Amniotic epithelial cell (primary cell): ENCODE results near the gene FOCAD.
A peak's percentile ranks its signal among the peaks of the same experiment; 100 is the strongest.
"Not testable (repeated sequence)": the region's sequence is repeated elsewhere in the genome, so short reads cannot be mapped to it uniquely, and the experiment has no call there.

Experiments used
- DNase-seq: peaks from one replicate; pipeline ENCODE4 v3.0.0-alpha.2; 2010; ENCODE audit warnings: low read depth

FOCAD gene

GRCh38 chr9:20673537-20673936 lies 10.5 kb upstream of the FOCAD start:
- DNase-seq, result not testable (repeated sequence)

GRCh38 chr9:20681467-20681866 lies 2.6 kb upstream of the FOCAD start:
- no peak for DNase-seq

DNA sequence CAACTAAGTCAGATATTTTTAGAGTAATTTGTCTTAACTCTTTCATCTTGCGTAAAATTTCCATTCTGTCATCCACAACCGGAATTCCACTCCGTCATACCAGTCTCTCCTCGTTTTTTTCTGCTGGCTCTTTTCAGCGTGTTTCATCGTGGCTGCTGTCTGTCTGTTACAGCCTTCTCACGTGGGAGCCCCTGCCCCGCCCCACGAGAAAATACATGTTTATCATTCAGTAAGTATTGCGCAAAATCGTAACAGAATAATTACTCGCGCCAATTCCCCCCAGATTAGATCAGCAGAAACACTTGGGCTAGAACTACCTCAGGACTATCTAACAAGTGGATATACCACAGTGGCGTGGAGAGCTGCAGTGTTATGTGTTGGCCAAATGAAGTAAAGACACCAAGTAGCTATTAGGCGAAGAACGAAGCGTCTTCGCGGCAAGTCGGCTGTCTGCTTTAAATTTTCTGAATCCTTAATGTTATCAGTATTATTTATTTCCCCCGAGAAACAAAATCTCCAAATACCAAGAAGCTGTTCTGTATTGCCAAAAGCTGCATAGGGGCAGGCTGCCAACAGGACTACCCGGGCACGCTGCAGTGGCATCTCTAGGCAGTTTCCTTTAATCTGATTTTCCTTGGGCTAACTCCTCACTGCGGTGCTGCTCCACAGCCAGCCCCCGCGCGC lies 566 bp upstream of the FOCAD start:
- DNase-seq, result peak; percentile 97

GRCh38 chr9:20684875-20685696 lies 1.0 kb downstream of the FOCAD start:
- peak; percentile 82 for DNase-seq

GRCh38 chr9:20685769-20686168 lies 1.7 kb downstream of the FOCAD start:
- DNase-seq, result no peak

- no peak for DNase-seq
Observed at GRCh38 chr9:20689833-20690232, 5.8 kb downstream of the FOCAD start.

DNA sequence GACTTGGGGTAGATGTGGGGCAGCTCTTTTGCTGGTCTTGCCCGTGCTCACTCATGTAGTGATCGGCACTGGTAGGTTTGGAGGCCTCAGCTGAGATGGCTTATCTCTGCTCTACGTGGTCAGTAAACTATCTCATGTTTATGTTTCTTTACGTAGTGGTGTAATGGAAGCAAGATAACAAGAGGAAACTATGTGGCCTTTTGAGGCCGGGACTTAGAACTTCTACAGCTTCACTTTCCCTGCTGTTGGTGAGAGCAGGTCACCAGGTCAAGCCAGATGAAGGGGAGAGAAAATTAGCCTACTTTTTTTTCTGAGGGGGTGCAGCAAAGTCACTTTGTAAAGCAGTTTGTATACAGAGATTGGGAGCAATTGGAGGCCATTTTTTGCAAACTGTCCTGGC lies 8.5 kb downstream of the FOCAD start:
- DNase-seq, result peak; percentile 87

DNA sequence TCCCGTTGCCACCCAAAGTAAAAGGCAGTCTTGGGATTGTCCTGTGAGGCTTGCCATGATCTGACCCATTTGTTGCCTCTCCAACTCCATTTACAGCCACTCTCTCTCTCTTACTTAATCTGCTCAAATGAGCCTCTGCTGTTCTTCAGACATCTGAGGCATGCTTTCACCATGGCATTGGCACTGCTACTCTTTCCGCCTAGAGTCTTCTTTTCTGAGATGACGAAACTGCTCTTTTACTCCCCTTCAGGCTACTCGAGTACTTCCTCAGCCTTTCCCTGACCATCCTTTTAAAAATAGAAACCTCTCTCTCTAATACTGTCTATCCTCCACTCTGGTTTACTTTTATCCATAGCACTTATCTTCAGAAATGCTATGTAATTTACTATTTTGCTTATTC lies 9.0 kb downstream of the FOCAD start:
- peak; percentile 84 for DNase-seq

GRCh38 chr9:20694248-20694647 lies 10.2 kb downstream of the FOCAD start:
- no peak for DNase-seq

GRCh38 chr9:20697021-20697719 lies 13.1 kb downstream of the FOCAD start:
- DNase-seq, result peak; percentile 51

GRCh38 chr9:20698782-20699181 lies 14.7 kb downstream of the FOCAD start:
- DNase-seq, result no peak

DNA sequence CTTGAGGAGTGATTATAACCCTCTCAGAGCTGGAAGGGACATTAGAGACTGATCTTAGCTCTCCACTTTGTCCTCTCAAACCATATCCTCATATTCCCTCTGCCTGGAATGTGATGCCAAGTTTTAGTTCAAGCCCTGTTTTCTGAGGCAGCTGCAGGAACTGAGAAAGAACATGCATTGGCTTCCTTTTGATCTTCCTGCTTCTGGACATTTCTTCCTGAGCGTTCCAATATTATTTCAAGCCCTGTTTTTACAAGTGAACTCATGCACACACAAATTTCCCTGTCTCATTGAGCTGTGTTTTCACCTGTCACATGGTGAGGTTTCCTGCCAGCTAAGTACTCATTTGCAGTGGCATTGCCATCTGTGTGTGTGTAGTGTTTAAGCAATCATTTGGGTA lies 17.0 kb downstream of the FOCAD start:
- DNase-seq, result no peak

- DNase-seq, result no peak
Observed at GRCh38 chr9:20702570-20702969, 18.5 kb downstream of the FOCAD start.

GRCh38 chr9:20703146-20703545 lies 19.1 kb downstream of the FOCAD start:
- DNase-seq, result no peak

- DNase-seq, result no peak
Observed at GRCh38 chr9:20707708-20708107, 23.6 kb downstream of the FOCAD start.

- no peak for DNase-seq
Observed at GRCh38 chr9:20713172-20713571, 29.1 kb downstream of the FOCAD start.

GRCh38 chr9:20714442-20715415 lies 30.7 kb downstream of the FOCAD start:
- no peak for DNase-seq

GRCh38 chr9:20722221-20722620 lies 38.2 kb downstream of the FOCAD start:
- DNase-seq, result no peak

DNA sequence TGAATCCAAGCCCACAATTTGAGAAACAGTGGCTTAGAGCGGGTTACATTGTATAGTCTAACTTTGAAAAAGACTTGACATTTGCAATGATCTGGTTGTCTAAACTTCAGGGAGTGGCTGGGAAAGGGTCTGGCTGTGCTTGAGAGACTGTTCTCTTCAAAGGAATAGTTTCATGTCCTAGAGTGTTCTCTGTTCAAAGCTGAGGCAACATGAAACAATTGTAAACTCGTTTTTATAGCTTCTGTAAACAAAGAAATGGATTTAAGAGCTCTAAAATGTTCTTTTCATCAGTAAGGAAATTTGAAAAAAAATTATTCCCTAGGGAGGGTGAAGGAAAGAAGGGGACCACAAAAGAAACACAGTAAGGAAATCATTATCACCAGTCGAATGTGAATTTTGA lies 41.6 kb downstream of the FOCAD start:
- no peak for DNase-seq

- no peak for DNase-seq
Observed at GRCh38 chr9:20726144-20726543, 42.1 kb downstream of the FOCAD start.

GRCh38 chr9:20728493-20729220 lies 44.6 kb downstream of the FOCAD start:
- peak; percentile 58 for DNase-seq
